ENCODE data around the gene NFIB. TPM values are rescaled to one million over a fixed set of nuclear protein-coding genes. Genes with fewer than 3 reads are reported as not detected.

The NFIB gene
- total and polyA plus RNA-seq, 2 donors (not counting 1 experiment from before 2014, with no cell fraction given): 29.3 to 36.3 TPM

DNA sequence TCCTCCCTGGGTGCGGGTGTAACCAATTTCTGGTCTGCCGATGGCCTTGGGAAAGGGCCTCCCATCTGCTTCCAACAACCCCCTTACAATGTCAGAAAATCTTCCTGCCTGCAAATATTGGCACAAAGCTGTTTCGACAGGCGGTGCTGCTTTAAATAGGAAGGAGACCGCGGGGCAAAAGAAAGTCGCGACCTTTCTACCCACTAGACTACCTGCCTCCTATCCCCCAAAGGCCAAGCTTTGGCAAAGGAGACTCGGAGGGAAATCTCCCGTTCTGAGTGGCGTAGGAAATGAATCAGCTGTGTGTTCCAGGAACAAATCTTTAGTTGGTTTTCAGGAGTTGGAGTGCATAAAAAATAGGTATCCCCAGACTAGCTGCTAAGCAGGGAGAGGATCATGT, 36.8 kb upstream of the NFIB start:
- Histone ChIP-seq H3K79me2 (ENCODE audit: control insufficient read depth, insufficient read depth, low read length) (no peaks in the 10 kb centered on the region), H3K9ac (ENCODE audit: insufficient read depth, low read length) (no peak overlapping the region), H3K27ac (ENCODE audit: insufficient read depth, low read length) (no peak overlapping the region)

DNA sequence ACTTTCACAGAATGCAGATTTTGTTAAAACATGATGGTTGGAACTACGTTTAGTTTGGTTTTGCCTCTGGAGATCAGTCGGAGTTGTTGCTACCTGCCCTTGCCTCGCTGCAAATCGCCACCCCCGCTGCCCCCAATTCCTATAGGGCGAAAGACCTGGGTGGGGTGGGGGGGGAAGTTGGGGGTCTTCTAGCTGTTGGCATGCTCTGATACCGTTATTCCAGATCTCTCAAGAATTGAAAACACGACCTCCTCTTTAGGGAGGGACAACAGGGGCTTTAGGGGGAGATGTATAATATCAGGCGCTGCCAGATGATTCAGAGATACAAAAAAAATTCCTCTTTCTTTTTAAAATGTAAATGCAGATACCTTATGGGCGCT, 36.4 kb upstream of the NFIB start:
- H3K27ac ChIP-seq (ENCODE audit: insufficient read depth, low read length): no peak overlapping the region
- TF ChIP-seq, protein P1, sequence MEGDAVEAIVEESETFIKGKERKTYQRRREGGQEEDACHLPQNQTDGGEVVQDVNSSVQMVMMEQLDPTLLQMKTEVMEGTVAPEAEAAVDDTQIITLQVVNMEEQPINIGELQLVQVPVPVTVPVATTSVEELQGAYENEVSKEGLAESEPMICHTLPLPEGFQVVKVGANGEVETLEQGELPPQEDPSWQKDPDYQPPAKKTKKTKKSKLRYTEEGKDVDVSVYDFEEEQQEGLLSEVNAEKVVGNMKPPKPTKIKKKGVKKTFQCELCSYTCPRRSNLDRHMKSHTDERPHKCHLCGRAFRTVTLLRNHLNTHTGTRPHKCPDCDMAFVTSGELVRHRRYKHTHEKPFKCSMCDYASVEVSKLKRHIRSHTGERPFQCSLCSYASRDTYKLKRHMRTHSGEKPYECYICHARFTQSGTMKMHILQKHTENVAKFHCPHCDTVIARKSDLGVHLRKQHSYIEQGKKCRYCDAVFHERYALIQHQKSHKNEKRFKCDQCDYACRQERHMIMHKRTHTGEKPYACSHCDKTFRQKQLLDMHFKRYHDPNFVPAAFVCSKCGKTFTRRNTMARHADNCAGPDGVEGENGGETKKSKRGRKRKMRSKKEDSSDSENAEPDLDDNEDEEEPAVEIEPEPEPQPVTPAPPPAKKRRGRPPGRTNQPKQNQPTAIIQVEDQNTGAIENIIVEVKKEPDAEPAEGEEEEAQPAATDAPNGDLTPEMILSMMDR (conservative IDR thresholded peaks at IDR 0.05 in 1 of 2, IDR thresholded peaks at IDR 0.05 in 1 of 2; ENCODE audit: low read depth in 1 of 2, low read length in 2 of 2): no peak
- TF ChIP-seq EZH2 (IDR thresholded peaks at IDR 0.05; ENCODE audit: low read length, missing control alignments): no peak
- H3K4me2 ChIP-seq (ENCODE audit: extremely low read depth, insufficient read depth, low read length): peak overlapping the region; percentile 67
- no peaks in the 10 kb centered on the region for H3K9me3 ChIP-seq (ENCODE audit: control insufficient read depth, insufficient read depth, low read depth, low read length)
- H3K9ac ChIP-seq (ENCODE audit: insufficient read depth, low read length): no peak overlapping the region
- no peaks in the 10 kb centered on the region for H4K20me1 ChIP-seq (ENCODE audit: control insufficient read depth, extremely low read depth, insufficient read depth, low read length)
- H3K4me1 ChIP-seq (ENCODE audit: control insufficient read depth, extremely low read depth, insufficient read depth, low read length): no peaks in the 10 kb centered on the region
- H3K79me2 ChIP-seq (ENCODE audit: control insufficient read depth, insufficient read depth, low read length): no peaks in the 10 kb centered on the region
- no peak for DNase-seq (ENCODE audit: low read depth in 2 of 2)
- H3K36me3 ChIP-seq (ENCODE audit: control insufficient read depth, insufficient read depth, low read length): no peaks in the 10 kb centered on the region
- H3K27me3 ChIP-seq (ENCODE audit: control insufficient read depth, insufficient read depth, low read length): peaks cover 38% of the 10 kb centered on the region
- peak overlapping the region in 1 of 4 experiments; percentile 53 for H3K4me3 ChIP-seq (replicated peaks in 1 of 4; ENCODE audit: control extremely low read depth in 1 of 4, insufficient read depth in 1 of 4, low read depth in 3 of 4, low read length in 4 of 4)
- no peak overlapping the region for H2AFZ ChIP-seq (ENCODE audit: low read length)

More for the DNA sequence above, 36.8 kb upstream of the NFIB start:
- no peak overlapping the region for H3K4me2 ChIP-seq (ENCODE audit: extremely low read depth, insufficient read depth, low read length)
- no peaks in the 10 kb centered on the region for H3K9me3 ChIP-seq (ENCODE audit: control insufficient read depth, insufficient read depth, low read depth, low read length)
- no peak for DNase-seq (ENCODE audit: low read depth in 2 of 2)
- no peaks in the 10 kb centered on the region for H3K4me1 ChIP-seq (ENCODE audit: control insufficient read depth, extremely low read depth, insufficient read depth, low read length)
- no peaks in the 10 kb centered on the region for H3K36me3 ChIP-seq (ENCODE audit: control insufficient read depth, insufficient read depth, low read length)
- TF ChIP-seq, protein P1 (conservative IDR thresholded peaks at IDR 0.05 in 1 of 2, IDR thresholded peaks at IDR 0.05 in 1 of 2; ENCODE audit: low read depth in 1 of 2, low read length in 2 of 2): no peak
- TF ChIP-seq EZH2 (IDR thresholded peaks at IDR 0.05; ENCODE audit: low read length, missing control alignments): no peak
- no peaks in the 10 kb centered on the region for H4K20me1 ChIP-seq (ENCODE audit: control insufficient read depth, extremely low read depth, insufficient read depth, low read length)
- no peak overlapping the region for H3K4me3 ChIP-seq (replicated peaks in 1 of 4; ENCODE audit: control extremely low read depth in 1 of 4, insufficient read depth in 1 of 4, low read depth in 3 of 4, low read length in 4 of 4)
- no peak overlapping the region for H2AFZ ChIP-seq (ENCODE audit: low read length)
- peaks cover 34% of the 10 kb centered on the region for H3K27me3 ChIP-seq (ENCODE audit: control insufficient read depth, insufficient read depth, low read length)

DNA sequence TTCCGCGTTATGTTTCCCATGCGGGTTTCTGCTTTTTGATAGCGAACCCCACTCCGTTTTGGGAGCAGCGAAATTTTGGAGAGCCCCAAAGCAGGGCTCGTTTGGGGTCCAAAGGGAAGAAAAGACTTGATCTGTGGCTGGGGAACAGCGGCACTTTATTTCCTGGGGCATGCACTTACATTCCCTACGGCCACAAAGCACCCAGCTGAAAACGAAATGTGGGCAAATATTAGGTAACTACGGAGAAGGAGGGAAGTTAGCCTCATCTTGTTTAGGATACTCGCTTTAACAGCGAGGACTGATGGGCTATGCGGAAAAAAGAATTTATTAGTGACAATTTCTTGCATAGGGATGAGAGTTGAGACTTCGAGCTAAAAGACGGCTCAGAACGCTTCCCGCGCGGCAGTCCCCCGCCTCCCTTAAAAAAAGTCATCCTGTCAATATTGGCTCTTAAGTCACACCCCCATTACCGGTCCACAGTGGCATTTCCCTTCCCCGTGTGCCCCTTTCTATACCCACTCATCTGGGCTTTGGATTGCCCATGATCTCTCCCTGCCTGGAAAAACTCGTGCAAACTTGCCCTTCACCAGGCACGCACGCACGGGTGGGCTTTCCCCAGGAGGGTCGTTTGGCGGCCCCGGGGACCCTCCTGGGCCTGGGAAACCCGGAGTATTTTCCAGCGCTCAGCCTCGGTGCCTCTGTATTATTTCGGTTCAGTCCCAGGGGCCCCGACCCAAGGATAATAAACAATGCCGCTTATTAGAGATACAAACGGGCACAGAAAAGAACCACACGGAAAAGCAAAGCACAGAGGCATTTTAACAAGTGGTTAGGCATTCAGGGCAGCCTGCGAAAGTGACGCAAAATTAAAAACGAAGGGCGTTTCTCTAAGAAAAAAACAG, 35.8 kb upstream of the NFIB start:
- peaks cover 45% of the 10 kb centered on the region for H3K27me3 ChIP-seq (ENCODE audit: control insufficient read depth, insufficient read depth, low read length)
- DNase-seq (ENCODE audit: low read depth in 2 of 2): peak; percentile 37 to 51
- H3K36me3 ChIP-seq (ENCODE audit: control insufficient read depth, insufficient read depth, low read length): no peaks in the 10 kb centered on the region
- H3K9ac ChIP-seq (ENCODE audit: insufficient read depth, low read length): no peak overlapping the region
- H4K20me1 ChIP-seq (ENCODE audit: control insufficient read depth, extremely low read depth, insufficient read depth, low read length): no peaks in the 10 kb centered on the region
- no peaks in the 10 kb centered on the region for H3K9me3 ChIP-seq (ENCODE audit: control insufficient read depth, insufficient read depth, low read depth, low read length)
- peak overlapping the region; percentile 19 to 53 (median 46) for H3K4me3 ChIP-seq (replicated peaks in 1 of 4; ENCODE audit: control extremely low read depth in 1 of 4, insufficient read depth in 1 of 4, low read depth in 3 of 4, low read length in 4 of 4)
- TF ChIP-seq EZH2 (IDR thresholded peaks at IDR 0.05; ENCODE audit: low read length, missing control alignments): peak; percentile 48
- TF ChIP-seq, protein P1 (conservative IDR thresholded peaks at IDR 0.05 in 1 of 2, IDR thresholded peaks at IDR 0.05 in 1 of 2; ENCODE audit: low read depth in 1 of 2, low read length in 2 of 2): no peak
- H2AFZ ChIP-seq (ENCODE audit: low read length): no peak overlapping the region
- no peak overlapping the region for H3K27ac ChIP-seq (ENCODE audit: insufficient read depth, low read length)
- H3K4me1 ChIP-seq (ENCODE audit: control insufficient read depth, extremely low read depth, insufficient read depth, low read length): no peaks in the 10 kb centered on the region
- H3K4me2 ChIP-seq (ENCODE audit: extremely low read depth, insufficient read depth, low read length): peak overlapping the region; percentile 67
- H3K79me2 ChIP-seq (ENCODE audit: control insufficient read depth, insufficient read depth, low read length): no peaks in the 10 kb centered on the region
